Subcutaneous abdominal adipose tissue (tissue), 5 donors: ENCODE results near the gene CDS2.
A peak's percentile ranks its signal among the peaks of the same experiment; 100 is the strongest.

Experiments
- H3K27ac ChIP-seq: one replicate; pipeline ENCODE4 v1.7.0; 2013; ENCODE audit warnings: low read depth, mild to moderate bottlenecking, inconsistent platforms, low read length, moderate library complexity
- H3K27me3 ChIP-seq, 5 donors: one replicate each; pipeline ENCODE4 v1.7.0; 2013; ENCODE audit warnings: low read length in 5 of 5, inconsistent platforms in 1 of 5; ENCODE audit not compliant: control insufficient read depth in 5 of 5, insufficient read depth in 4 of 5
- H3K36me3 ChIP-seq, 5 donors: one replicate each; pipeline ENCODE4 v1.7.0; 2013; ENCODE audit warnings: low read length in 5 of 5; ENCODE audit not compliant: control insufficient read depth in 5 of 5, insufficient read depth in 5 of 5
- H3K4me1 ChIP-seq, 5 donors: one replicate each; pipeline ENCODE4 v1.7.0; 2013; ENCODE audit warnings: low read length in 5 of 5, mild to moderate bottlenecking in 3 of 5, moderate library complexity in 1 of 5; ENCODE audit not compliant: control insufficient read depth in 5 of 5, insufficient read depth in 5 of 5
- H3K4me3 ChIP-seq, 5 donors: one replicate each; pipeline ENCODE4 v1.7.0; 2013; ENCODE audit warnings: low read length in 5 of 5, low read depth in 1 of 5
- H3K9ac ChIP-seq, 5 donors: one replicate each; pipeline ENCODE4 v1.7.0; 2013; ENCODE audit warnings: low read length in 5 of 5, mild to moderate bottlenecking in 4 of 5, moderate library complexity in 3 of 5
- H3K9me3 ChIP-seq, 5 donors: one replicate each; pipeline ENCODE4 v1.7.0; 2013; ENCODE audit warnings: low read length in 5 of 5; ENCODE audit not compliant: control insufficient read depth in 5 of 5
- donor health status: healthy.
- donor health status: healthy.
- donor health status: healthy.
- donor health status: healthy.
- donor health status: healthy.

CDS2 gene

DNA sequence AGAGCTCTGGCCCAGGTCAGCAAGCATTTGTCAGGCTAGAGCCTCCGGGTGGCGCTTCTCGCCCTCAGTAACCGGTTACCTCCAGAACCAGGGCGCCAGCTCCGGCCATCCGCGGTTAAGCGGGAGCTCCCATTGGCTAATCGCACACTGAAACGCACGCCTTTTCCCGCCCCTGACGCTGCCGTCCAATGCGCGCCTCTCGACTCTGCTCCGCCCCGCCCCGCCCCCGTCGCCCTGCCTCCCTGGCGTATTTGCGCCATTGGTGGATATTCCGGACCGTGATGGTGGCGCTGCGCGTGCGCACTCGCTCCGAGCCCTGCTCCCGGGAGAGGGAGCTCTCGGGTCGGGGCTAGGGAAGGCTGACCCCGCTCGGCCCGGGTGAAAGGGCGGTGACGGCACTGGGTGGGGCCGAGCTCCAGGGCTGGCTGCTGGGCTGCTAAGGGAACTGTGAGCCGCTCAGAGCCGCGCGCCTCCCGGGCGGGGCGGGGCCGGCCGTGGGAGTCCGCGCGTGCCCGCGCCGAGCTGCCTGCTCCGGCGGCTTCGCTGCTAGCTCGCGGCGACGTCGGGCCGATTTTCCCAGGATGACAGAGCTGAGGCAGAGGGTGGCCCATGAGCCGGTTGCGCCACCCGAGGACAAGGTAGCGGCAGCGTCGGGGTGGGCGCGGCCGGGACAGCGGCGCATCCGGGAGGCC is at the start of gene CDS2:
CDS2 (plus strand) TSS at position 497 of the 692 bp plus-strand sequence; CDS start at position 582, 85 bp downstream.
- H3K27me3 ChIP-seq, result no peaks in the 10 kb centered on the region
- H3K36me3 ChIP-seq, result peaks cover 0 to 4% (median 0%) of the 10 kb centered on the region in 5 donors
- H3K4me3 ChIP-seq, result peak within 1 kb of the TSS; percentile 76 to 98 (median 92)
- peak within 1 kb of the TSS; percentile 65 to 96 (median 88) for H3K9ac ChIP-seq
- peaks cover 0 to 38% (median 28%) of the 10 kb centered on the region in 5 donors for H3K4me1 ChIP-seq
- H3K27ac ChIP-seq, result peak within 1 kb of the TSS; percentile 89
- H3K9me3 ChIP-seq, result no peaks in the 10 kb centered on the region

DNA sequence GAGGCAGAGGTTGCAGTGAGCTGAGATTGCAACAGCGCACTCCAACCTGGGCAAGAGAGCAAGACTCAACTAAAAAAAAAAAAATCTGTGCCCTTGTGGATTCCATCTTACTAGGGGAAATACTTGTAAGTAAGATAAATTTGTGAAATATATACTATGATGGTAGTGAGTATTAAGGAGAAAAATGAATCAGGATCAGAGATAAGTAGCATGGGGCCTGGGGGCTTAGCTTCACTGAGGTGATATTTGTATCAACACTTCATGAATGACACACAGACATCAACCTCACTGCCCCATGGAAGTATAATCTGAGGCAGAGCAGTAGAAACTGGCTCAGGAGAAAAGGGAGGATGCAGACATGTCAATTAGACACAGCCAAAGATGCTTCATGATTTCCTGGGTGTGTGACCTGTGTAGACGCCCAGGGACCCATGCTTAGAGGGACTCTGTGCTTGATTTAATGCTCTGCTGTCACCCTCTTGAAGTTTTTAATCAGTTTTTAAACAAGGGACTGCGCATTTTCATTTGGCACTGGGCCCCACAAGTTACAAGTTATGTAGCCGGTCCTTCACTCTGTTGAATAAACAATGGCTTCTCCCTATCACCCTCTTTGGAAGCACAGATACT is 48.9 kb upstream of the CDS2 start:
- peak overlapping the region; percentile 64 for H3K27ac ChIP-seq
- peaks cover 8 to 43% (median 27%) of the 10 kb centered on the region in 5 donors for H3K4me1 ChIP-seq
- no peaks in the 10 kb centered on the region for H3K36me3 ChIP-seq
- H3K9me3 ChIP-seq, result no peaks in the 10 kb centered on the region
- no peaks in the 10 kb centered on the region for H3K27me3 ChIP-seq
- H3K9ac ChIP-seq, result peak overlapping the region; percentile 42 to 58 (median 56)
- H3K4me3 ChIP-seq, result peak overlapping the region; percentile 41 to 55 (median 54)

DNA sequence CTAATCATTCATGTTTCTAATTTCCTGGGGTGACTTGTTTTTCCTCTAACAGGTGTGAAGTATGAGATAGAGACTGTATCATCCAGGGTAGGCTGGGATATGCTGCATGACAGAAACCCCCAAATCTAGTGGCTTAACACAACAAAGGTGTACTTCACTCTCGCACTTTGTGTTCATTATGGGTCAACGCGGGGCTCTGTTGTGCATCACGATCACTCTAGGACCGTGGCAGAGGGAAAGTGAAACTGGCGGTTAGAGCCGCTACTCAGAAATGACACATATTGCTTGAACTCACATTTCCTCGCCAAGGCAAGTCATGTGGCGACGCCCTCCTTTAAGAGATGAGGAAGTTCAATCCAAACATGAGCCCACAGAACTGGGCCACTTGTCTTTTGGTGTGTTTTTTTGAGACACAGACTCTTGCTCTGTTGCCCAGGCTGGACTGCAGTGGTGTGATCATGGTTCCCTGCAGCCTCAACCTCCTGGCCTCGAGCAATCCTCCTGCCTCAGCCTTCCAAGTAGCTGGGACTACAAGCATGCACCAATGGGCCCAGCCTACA is 48.3 kb upstream of the CDS2 start:
- peaks cover 2 to 37% (median 21%) of the 10 kb centered on the region in 5 donors for H3K4me1 ChIP-seq
- peak overlapping the region; percentile 42 to 58 (median 56) for H3K9ac ChIP-seq
- peak overlapping the region; percentile 41 to 55 (median 54) for H3K4me3 ChIP-seq

DNA sequence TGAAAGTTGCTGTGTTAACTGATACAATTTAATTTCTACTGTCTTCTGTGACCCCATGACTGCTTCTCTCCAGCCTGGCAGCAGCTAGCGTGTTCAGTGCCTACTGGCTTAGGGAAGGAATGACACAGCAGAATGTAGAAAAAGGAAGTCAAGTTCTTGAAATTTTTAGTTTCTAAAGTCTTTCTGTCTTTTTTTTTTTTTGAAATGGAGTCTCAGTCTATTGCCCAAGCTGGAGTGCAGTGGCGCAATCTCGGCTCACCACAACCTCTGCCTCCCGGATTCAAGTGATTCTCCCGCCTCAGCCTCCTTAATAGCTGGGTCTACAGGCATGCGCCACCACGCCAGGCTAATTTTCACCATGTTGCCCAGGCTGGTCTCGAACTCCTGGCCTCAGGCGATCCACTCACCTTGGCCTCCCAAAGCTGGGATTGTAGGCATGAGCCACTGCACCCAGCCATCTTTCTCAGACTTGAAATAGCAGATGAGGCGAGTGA is 46.4 kb upstream of the CDS2 start:
- H3K36me3 ChIP-seq, result no peaks in the 10 kb centered on the region
- H3K4me1 ChIP-seq, result peaks cover 0 to 29% (median 16%) of the 10 kb centered on the region in 5 donors
- H3K4me3 ChIP-seq, result no peak overlapping the region
- no peaks in the 10 kb centered on the region for H3K27me3 ChIP-seq
- peak overlapping the region; percentile 64 for H3K27ac ChIP-seq
- peak overlapping the region in 1 of 5 donors; percentile 56 for H3K9ac ChIP-seq
- H3K9me3 ChIP-seq, result no peaks in the 10 kb centered on the region

More for the DNA sequence above, 48.3 kb upstream of the CDS2 start:
- no peaks in the 10 kb centered on the region for H3K27me3 ChIP-seq
- no peaks in the 10 kb centered on the region for H3K36me3 ChIP-seq
- H3K27ac ChIP-seq, result peak overlapping the region; percentile 64
- H3K9me3 ChIP-seq, result no peaks in the 10 kb centered on the region

DNA sequence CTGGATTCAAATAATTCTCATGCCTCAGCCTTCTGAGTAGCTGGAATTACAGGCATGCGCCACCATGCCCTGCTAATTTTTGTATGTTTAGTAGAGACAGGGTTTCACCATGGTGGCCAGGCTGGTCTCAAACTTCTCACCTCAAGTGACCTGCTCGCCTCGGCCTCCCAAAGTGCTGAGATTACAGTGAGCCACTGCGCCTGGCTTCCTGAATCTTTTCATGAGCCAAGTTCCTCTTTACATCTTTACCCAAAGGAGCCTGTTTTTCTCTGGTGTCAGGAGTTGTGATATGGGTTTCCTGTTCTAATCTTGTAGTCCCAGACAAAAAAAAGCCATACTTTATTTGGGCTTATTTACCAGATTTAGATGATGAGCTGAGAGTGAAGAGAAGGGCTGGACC is 41.4 kb upstream of the CDS2 start:
- H3K27me3 ChIP-seq, result no peaks in the 10 kb centered on the region
- no peak overlapping the region for H3K27ac ChIP-seq
- no peaks in the 10 kb centered on the region for H3K36me3 ChIP-seq
- H3K9ac ChIP-seq, result no peak overlapping the region
- no peaks in the 10 kb centered on the region for H3K9me3 ChIP-seq
- no peak overlapping the region for H3K4me3 ChIP-seq
- H3K4me1 ChIP-seq, result peaks cover 0 to 21% (median 0%) of the 10 kb centered on the region in 5 donors

DNA sequence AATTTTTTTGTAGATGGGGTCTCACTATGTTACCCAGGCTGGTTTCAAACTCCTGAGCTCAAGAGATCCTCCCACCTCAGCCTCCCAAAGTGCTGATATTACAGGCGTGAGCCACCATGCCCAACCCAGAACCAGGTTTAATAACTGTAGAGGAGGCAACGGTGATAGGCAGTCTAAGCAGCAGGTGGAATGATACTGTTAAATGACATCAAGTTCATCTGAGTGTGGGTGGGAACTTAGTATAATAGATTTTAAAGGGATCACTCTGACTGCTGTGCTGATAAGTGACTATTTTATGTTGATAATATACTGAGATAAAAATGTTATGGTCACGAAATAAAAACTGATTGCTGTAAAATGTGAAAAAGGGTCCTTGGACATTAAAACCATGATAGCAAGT is 38.1 kb upstream of the CDS2 start:
- Histone ChIP-seq H3K4me1 (peaks cover 0 to 13% (median 0%) of the 10 kb centered on the region in 5 donors), H3K4me3 (no peak overlapping the region), H3K9ac (no peak overlapping the region), H3K36me3 (peaks cover 4 to 7% (median 5%) of the 10 kb centered on the region in 5 donors), H3K9me3 (no peaks in the 10 kb centered on the region), H3K27ac (no peak overlapping the region), H3K27me3 (no peaks in the 10 kb centered on the region)

DNA sequence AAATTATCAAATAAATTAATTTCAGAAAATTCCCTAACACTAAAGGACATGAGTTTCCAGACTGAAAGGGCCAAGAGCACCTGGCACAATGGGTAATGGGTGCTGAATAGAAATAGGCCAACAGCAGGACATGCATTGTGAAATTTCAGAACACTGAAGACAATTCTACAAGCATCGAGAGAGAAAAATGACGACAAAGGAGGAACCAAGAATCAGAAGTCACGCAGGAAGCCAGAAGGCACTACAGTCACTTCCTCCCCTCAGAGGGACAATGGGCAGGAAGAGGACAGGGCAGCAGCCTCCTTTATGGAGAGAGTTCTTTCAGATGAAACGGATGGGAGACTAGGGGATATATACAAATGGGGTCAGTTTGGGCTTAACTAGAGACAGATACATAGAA is 36.6 kb upstream of the CDS2 start:
- Histone ChIP-seq H3K36me3 (peaks cover 4 to 7% (median 5%) of the 10 kb centered on the region in 5 donors), H3K4me1 (peaks cover 0 to 13% (median 0%) of the 10 kb centered on the region in 5 donors), H3K9ac (peak overlapping the region in 2 of 5 donors; percentile 30 to 40), H3K9me3 (no peaks in the 10 kb centered on the region), H3K4me3 (no peak overlapping the region), H3K27me3 (no peaks in the 10 kb centered on the region), H3K27ac (peak overlapping the region; percentile 51)

DNA sequence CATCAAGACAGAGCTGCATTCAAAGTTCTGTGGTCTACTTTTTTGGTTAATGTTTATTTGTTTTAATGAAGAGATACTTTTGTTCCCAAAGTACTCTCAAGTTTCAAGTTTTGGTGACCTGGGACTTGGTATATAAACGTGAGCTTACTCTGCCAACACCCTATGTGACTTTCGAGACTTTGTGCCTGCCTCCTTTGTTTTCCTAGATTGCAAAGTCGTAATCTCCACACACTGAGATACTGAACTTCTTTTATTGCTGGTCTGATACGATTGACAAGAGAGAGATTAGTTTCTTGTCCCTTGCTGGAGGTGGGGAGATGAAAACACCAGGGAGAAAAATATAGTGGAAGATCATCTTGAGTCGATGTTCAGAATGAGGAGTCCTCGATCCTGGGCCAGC is 34.9 kb upstream of the CDS2 start:
- Histone ChIP-seq H3K4me1 (peaks cover 0 to 8% (median 0%) of the 10 kb centered on the region in 5 donors), H3K9me3 (no peaks in the 10 kb centered on the region), H3K36me3 (peaks cover 4 to 20% (median 19%) of the 10 kb centered on the region in 5 donors), H3K4me3 (no peak overlapping the region), H3K27ac (no peak overlapping the region), H3K9ac (no peak overlapping the region), H3K27me3 (no peaks in the 10 kb centered on the region)

DNA sequence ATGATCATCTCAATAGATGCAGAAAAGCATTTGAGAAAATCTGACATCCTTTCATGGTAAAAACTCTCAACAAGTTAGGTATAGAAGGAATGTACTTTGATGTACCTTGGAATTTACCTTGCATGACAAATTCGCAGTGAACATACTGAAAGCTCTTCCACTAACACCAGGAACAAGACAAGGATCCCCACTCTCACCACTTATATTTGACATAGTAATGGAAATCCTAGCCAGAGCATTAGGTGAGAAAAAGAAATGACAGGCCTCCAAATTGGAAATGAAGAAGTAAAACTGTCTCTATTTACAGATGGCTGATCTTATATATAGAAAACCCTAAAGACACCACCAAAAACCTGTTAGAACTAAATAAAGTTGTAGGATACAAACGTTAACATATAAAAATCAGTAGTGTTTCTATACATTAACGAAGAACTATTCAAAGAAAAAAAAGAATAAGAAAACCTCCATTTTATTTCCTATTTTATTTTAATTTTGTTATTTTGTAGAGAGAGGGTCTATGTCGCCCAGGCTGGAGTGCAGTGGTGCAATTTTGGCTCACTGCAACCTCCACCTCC is 34.0 kb upstream of the CDS2 start:
- no peaks in the 10 kb centered on the region for H3K9me3 ChIP-seq
- peaks cover 4 to 27% (median 20%) of the 10 kb centered on the region in 5 donors for H3K36me3 ChIP-seq
- H3K27me3 ChIP-seq, result no peaks in the 10 kb centered on the region
- H3K27ac ChIP-seq, result no peak overlapping the region
- H3K4me3 ChIP-seq, result no peak overlapping the region
- peaks cover 0 to 8% (median 0%) of the 10 kb centered on the region in 5 donors for H3K4me1 ChIP-seq
- H3K9ac ChIP-seq, result no peak overlapping the region
